B cell (primary cell): ENCODE data around the gene ACSF2. TPM values are rescaled to one million over a fixed set of nuclear protein-coding genes. Genes with fewer than 3 reads are reported as not detected.

Experiments
- ATAC-seq: fragments of 200-7000 bp; cut with Tn5 transposase; one replicate; pipeline ENCODE4 v1.10.0; 2021; ENCODE audit warnings: low read depth, mild to moderate bottlenecking, moderate number of reproducible peaks, moderate library complexity
- CTCF ChIA-PET: fragments of 350-600 bp; sonication (Branson Sonifier 250); formaldehyde crosslinking; loops from one replicate; lab custom pipeline; 2021; ENCODE audit warnings: antibody characterized with exemption, inconsistent platforms; lab: Charles Lee
- POLR2A ChIA-PET: fragments of 350-600 bp; sonication (Branson Sonifier 250); formaldehyde crosslinking; loops from one replicate; lab custom pipeline; 2021; ENCODE audit warnings: antibody characterized with exemption; lab: Charles Lee
- DNase-seq: peaks from one replicate; pipeline ENCODE4 v3.0.0; 2013
- H2AFZ ChIP-seq: 2 replicates; pipeline ENCODE4 v1.6.1; 2012; ENCODE audit warnings: mild to moderate bottlenecking, low read depth, low read length; ENCODE audit not compliant: insufficient read depth, poor library complexity, severe bottlenecking
- H3K27ac ChIP-seq, 2 donors: 1 replicate in 1 of 2; 2 replicates in 1 of 2; pipeline ENCODE4 v1.5.1; 2012 to 2013; ENCODE audit warnings: low read length in 2 of 2, mild to moderate bottlenecking in 2 of 2, moderate library complexity in 1 of 2
- H3K27me3 ChIP-seq, 4 experiments: fragments of 200-600 bp in 1 of 4; sonication (generic) in 1 of 4; replicated peaks in 1 of 4; 1 replicate in 2 of 4; 2 replicates in 2 of 4; pipeline versions ENCODE4 v1.6.1 to v1.7.0; 2013 to 2016; ENCODE audit warnings: low read length in 3 of 4, mild to moderate bottlenecking in 2 of 4, mixed read lengths in 1 of 4, moderate library complexity in 1 of 4; ENCODE audit not compliant: insufficient read depth in 4 of 4, control insufficient read depth in 3 of 4; ENCODE audit errors: control extremely low read depth in 1 of 4
- H3K36me3 ChIP-seq, 2 experiments: replicated peaks in 1 of 2; 1 replicate in 1 of 2; 2 replicates in 1 of 2; pipeline versions ENCODE4 v1.6.1 to v1.7.1; 2013; ENCODE audit warnings: low read length in 1 of 2; ENCODE audit not compliant: insufficient read depth in 2 of 2, control insufficient read depth in 1 of 2; ENCODE audit errors: control extremely low read depth in 1 of 2, extremely low read depth in 1 of 2
- H3K4me1 ChIP-seq, 2 donors: fragments of 200-600 bp in 1 of 2; sonication (generic) in 1 of 2; 1 replicate in 1 of 2; 2 replicates in 1 of 2; pipeline versions ENCODE4 v1.5.1 to v1.6.1; 2013 to 2017; ENCODE audit warnings: low read length in 2 of 2; ENCODE audit not compliant: control insufficient read depth in 2 of 2, insufficient read depth in 2 of 2
- H3K4me2 ChIP-seq: replicated peaks from 2 replicates; pipeline ENCODE3; 2012; ENCODE audit warnings: mild to moderate bottlenecking, low read depth, low read length; ENCODE audit not compliant: poor library complexity, severe bottlenecking
- H3K4me3 ChIP-seq, 5 experiments: fragments of 200-600 bp in 1 of 5; sonication (generic) in 1 of 5; 1 replicate in 3 of 5; 2 replicates in 2 of 5; pipeline versions ENCODE4 v1.5.1 to v1.7.0; 2011 to 2016; ENCODE audit warnings: low read length in 4 of 5, mild to moderate bottlenecking in 4 of 5, low read depth in 2 of 5, control low read depth in 1 of 5, moderate library complexity in 1 of 5; ENCODE audit not compliant: insufficient read depth in 1 of 5; ENCODE audit errors: control extremely low read depth in 1 of 5, extremely low read depth in 1 of 5
- H3K79me2 ChIP-seq: fragments of 200-600 bp; sonication (generic); one replicate; pipeline ENCODE4 v1.6.0; 2016; ENCODE audit warnings: low read length; ENCODE audit not compliant: control insufficient read depth, insufficient read depth
- H3K9ac ChIP-seq: fragments of 200-600 bp; sonication (generic); 2 replicates; pipeline ENCODE4 v1.6.1; 2017; ENCODE audit warnings: mild to moderate bottlenecking, low read length, moderate library complexity
- H3K9me3 ChIP-seq, 3 donors: one replicate each; pipeline versions ENCODE4 v1.6.1 to v1.7.1; 2013; ENCODE audit warnings: low read length in 2 of 3; ENCODE audit not compliant: control insufficient read depth in 2 of 3, insufficient read depth in 1 of 3; ENCODE audit errors: control extremely low read depth in 1 of 3
- H4K20me1 ChIP-seq: 2 replicates; pipeline ENCODE4 v1.6.0; 2012; ENCODE audit warnings: mild to moderate bottlenecking, low read length; ENCODE audit not compliant: insufficient read depth, control insufficient read depth, poor library complexity, severe bottlenecking
- H3K27ac Mint-ChIP-seq: one replicate; pipeline ENCODE4 v1.8.0; 2021; ENCODE audit warnings: mixed read lengths
- H3K27me3 Mint-ChIP-seq: one replicate; pipeline ENCODE4 v1.8.0; 2021; ENCODE audit warnings: mixed read lengths
- H3K4me1 Mint-ChIP-seq: one replicate; pipeline ENCODE4 v1.8.0; 2021; ENCODE audit warnings: mixed read lengths
- H3K4me3 Mint-ChIP-seq: one replicate; pipeline ENCODE4 v1.8.0; 2021; ENCODE audit warnings: mixed read lengths
- H3K9me3 Mint-ChIP-seq: one replicate; pipeline ENCODE4 v1.8.0; 2022; ENCODE audit warnings: mixed read lengths; ENCODE audit not compliant: insufficient read depth
- CTCF ChIP-seq: fragments of 200-600 bp; IDR thresholded peaks from one replicate; pipeline ENCODE4 v1.8.0; 2022; ENCODE audit warnings: antibody characterized with exemption, mild to moderate bottlenecking
- EZH2 ChIP-seq: IDR thresholded peaks from 2 replicates; pipeline ENCODE4 v1.6.1; 2012; ENCODE audit warnings: borderline replicate concordance, low read depth, mild to moderate bottlenecking, moderate library complexity, low read length; ENCODE audit not compliant: insufficient read depth, poor library complexity, severe bottlenecking
- WGBS: methylation state at CpG from one replicate; pipeline ENCODE4 v1.1.5; 2013; ENCODE audit warnings: missing lambda C conversion rate; ENCODE audit not compliant: insufficient coverage; 5-methylcytosine and 5-hydroxymethylcytosine counted together
- intact Hi-C: fragments of 100-400 bp; cut with micrococcal nuclease; formaldehyde crosslinking; loops from one replicate; pipeline ENCODE4 v1.10.0; 2022
- polyA plus RNA-seq: library from polyadenylated mRNA; depleted of rRNA; stranded (reverse); fragments of >200 nt; gene quantifications from 2 replicates; pipeline ENCODE4 v1.2.3, GENCODE V29; 2012
- total RNA-seq, 2 donors: library from RNA; stranded (reverse); fragments of 120-200 nt in 1 of 2; gene quantifications; 1 replicate in 1 of 2; 2 replicates in 1 of 2; pipeline versions ENCODE4 v1.2.3 to v1.2.4, GENCODE V29; 2013 to 2022

The ACSF2 gene
- total and polyA plus RNA-seq, 2 donors (not counting 1 experiment from before 2014, with no cell fraction given) = 59.6 to 66.1 TPM

- Mint-ChIP-seq H3K9me3 (no peaks in the 10 kb centered on the region), H3K27me3 (peaks cover 5% of the 10 kb centered on the region), H3K27ac (no peak overlapping the region), H3K4me1 (peaks cover 38% of the 10 kb centered on the region), H3K4me3 (peak overlapping the region; percentile 41)
- no peaks in the 10 kb centered on the region for H4K20me1 ChIP-seq
- intact Hi-C loops = no loop called here
- H2AFZ ChIP-seq = no peak overlapping the region
- peaks cover 0 to 2% of the 10 kb centered on the region in 2 experiments for H3K36me3 ChIP-seq
- peaks cover 0 to 29% (median 10%) of the 10 kb centered on the region in 4 experiments for H3K27me3 ChIP-seq
- no peak overlapping the region for H3K27ac ChIP-seq
- H3K9ac ChIP-seq = peak overlapping the region; percentile 49
- no peaks in the 10 kb centered on the region for H3K79me2 ChIP-seq
- TF ChIP-seq CTCF (no peak), EZH2 (no peak)
- H3K4me2 ChIP-seq = peak overlapping the region; percentile 74
- 71% methylated on average over 11 of the region's 19 CpGs for WGBS
- no peak overlapping the region for H3K4me3 ChIP-seq
- H3K9me3 ChIP-seq = peaks cover 0 to 23% (median 0%) of the 10 kb centered on the region in 3 donors
- no peak for ATAC-seq
- CTCF ChIA-PET = interaction anchor here (3.2 kb wide), 1 partner anchor 72 kb away, joined by 13 read pairs; the partner anchor contains the start of gene LRRC59
- H3K4me1 ChIP-seq = peaks cover 14 to 42% of the 10 kb centered on the region in 2 donors
- DNase-seq = no peak
- POLR2A ChIA-PET = no interaction called here
Measured at GRCh38 chr17:50469671-50470305, 43.8 kb downstream of the ACSF2 start.

GRCh38 chr17:50470426-50470825 is 44.4 kb downstream of the ACSF2 start:
- H3K4me2 ChIP-seq = no peak overlapping the region
- DNase-seq (no peak), ATAC-seq (no peak)
- no peaks in the 10 kb centered on the region for H4K20me1 ChIP-seq
- intact Hi-C loops = no loop called here
- Mint-ChIP-seq H3K27ac (no peak overlapping the region), H3K27me3 (peaks cover 5% of the 10 kb centered on the region), H3K9me3 (no peaks in the 10 kb centered on the region), H3K4me3 (peak overlapping the region; percentile 37), H3K4me1 (peaks cover 31% of the 10 kb centered on the region)
- H2AFZ ChIP-seq = no peak overlapping the region
- H3K36me3 ChIP-seq = peaks cover 0 to 2% of the 10 kb centered on the region in 2 experiments
- peaks cover 0 to 29% (median 10%) of the 10 kb centered on the region in 4 experiments for H3K27me3 ChIP-seq
- H3K79me2 ChIP-seq = no peaks in the 10 kb centered on the region
- CTCF ChIA-PET = interaction anchor here (1.1 to 3.2 kb wide), 2 partner anchors 13 to 73 kb away, joined by 3 to 13 read pairs; partner anchors contain the start of gene LRRC59
- 93% methylated on average over 6 of the region's 6 CpGs for WGBS
- peaks cover 0 to 23% (median 0%) of the 10 kb centered on the region in 3 donors for H3K9me3 ChIP-seq
- TF ChIP-seq EZH2 (no peak), CTCF (no peak)
- H3K9ac ChIP-seq = no peak overlapping the region
- H3K27ac ChIP-seq = no peak overlapping the region
- H3K4me1 ChIP-seq = peaks cover 14 to 37% of the 10 kb centered on the region in 2 donors
- no peak overlapping the region for H3K4me3 ChIP-seq
- POLR2A ChIA-PET = interaction anchor here (1.3 kb wide), 1 partner anchor 72 kb away, joined by 3 read pairs; no protein-coding TSS in a partner anchor
